NCI-H524 (cell line): ENCODE measurements around the gene CCNL2.
"Not testable (repeated sequence)": the region's sequence is repeated elsewhere in the genome, so short reads cannot be mapped to it uniquely, and the experiment has no call there.

Experiments
- DNase-seq, 2 experiments: peaks; one replicate each; lab custom pipeline; 2025; lab: John Stamatoyannopoulos, UW

The CCNL2 gene

DNA sequence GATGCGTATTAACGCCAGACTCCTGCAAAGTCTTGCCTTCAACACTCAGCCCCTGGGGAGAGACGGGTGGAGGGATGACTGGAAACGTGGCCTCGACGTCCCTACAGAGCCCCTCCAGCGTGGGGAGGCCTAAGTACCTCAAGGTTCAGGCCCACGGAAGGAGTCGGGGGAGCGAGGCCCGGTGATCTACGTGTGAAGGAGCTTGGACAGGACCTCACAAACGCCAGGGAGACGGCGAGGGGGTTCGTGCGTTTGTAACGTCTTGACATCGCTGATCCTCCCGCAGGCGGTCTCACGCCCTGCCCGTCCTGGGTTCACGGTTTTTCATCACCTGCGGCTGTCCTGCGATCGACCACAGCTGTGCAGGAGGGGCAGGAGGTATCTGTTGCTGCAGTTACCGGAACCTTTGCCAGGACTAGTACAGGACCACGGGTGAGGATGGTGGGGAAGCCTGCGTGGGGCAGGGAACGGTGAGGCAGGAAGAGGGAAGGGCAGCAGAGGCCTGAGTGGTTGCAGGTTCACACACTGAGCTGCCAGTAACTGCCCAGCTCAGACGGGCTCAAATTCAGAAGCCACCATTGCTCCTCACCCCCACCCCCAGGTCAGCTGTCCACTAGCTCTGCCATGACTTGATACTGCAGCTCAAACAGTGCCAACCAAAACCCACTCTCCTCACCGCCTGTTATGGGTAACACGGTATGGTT is 889 bp upstream of the CCNL2 start:
- no peak for DNase-seq

DNA sequence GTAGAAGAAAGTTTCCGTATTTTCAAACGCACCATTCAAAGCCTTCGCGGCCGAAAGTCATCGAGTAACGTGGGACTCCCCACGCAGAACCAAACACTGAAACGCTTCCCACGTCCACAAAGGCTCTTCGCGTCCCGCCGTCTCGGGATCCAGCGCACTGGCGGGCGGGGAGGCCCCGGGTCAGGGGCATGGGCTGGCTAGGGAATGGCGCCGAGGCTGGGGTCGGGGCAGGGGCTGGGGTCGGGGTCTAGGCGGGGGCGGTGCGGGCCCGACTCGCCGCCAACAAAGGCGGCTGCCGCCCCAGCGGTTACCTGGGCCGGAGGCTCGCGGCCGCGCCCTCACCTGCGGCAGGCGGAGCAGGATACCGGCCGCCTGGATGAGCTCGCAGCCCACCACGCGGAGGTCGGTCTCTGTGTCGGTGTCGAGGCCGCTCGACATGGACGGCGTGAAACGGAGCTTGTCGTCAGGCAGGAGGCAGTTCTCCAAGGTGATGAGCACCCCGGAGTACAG is 403 bp downstream of the CCNL2 start:
- no peak for DNase-seq

DNA sequence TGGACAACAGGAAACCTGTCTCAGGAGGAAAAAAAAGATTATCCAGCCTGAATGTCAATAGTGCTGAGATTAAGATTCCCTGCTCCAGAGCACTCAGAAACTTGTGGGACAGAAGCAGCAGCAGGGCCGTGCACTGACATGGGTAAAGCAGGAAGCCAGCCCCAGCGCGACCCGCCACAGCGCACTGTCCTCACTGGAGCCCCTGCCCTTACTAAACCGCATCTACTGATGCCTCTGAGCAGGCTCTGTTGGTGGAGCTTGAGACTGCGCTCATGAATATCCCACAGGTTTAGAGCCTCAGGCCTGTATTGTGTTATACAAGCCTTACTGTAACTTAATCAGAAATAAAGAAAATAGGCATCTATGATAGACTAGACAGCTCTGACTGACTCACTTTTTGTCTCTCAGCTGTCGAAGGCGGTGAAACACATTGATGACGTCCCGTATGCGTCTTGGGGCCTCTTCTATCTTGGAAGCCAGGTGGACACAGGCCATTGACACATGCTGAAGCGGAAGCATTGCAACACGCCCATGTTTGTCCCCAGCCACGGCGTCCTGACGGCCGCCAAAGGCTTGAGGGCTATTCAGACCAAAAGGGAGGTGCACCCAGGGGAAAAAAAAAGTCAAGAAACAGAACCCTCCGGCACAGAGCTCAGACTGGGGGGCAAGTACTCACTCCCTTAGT is 1.2 kb downstream of the CCNL2 start:
- DNase-seq, result no peak

DNA sequence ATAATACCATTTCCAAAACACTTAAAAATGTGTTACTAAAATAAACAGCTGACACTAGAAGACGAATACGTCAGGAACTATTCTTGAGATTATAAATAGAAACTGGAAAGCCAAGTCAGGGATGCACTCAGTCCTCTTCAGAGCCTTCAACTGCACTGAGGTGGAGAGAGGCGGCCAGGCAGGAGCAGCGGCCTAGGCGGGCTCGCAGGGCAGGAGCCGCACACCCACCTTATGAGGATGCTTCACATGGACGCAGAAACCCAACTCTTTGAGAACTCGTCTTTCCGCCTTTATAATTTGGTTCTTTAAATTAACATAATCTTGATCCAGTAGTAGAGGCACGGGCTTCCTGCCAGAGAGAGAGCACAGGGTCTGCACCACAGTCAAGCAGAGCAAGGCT is 4.0 kb downstream of the CCNL2 start:
- no peak for DNase-seq

DNA sequence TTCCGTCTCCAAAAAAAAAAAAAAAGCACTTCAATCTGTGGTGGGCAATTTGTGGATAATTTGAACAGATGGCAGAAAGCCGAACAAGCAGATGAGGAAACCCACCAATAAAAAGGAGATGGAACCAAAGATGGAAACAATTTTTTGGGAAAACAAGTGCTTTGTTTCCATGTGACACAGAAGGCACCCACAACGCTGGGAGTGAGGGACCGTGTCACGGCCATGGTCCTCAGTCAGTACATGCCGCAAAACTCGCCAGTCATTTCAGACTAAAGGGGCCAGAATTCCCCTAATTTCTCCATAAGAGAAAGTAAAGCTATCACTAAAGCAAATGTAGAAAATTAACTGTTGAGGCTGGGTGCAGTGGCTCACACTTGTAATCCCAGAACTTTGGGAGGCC is 5.0 kb downstream of the CCNL2 start:
- no peak for DNase-seq

DNA sequence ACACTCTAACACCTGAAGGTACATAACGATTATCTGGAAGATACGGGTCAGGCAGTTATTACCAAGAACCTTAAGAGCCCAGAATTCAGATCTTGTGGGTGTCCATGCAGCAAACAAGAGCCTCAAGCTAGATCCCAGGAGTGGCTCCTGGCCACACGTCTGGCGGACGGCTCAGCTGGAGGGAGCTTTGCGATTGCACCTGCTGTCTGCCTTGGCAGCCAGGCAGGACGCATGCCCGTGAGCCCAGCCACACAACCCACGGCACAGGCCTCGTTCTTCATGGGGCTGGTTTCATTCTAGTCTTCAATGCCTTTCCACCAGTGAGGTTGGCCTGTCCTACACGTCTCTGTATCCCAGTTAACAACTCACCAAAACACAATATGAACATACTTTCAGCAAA is 5.7 kb downstream of the CCNL2 start:
- no peak for DNase-seq

DNA sequence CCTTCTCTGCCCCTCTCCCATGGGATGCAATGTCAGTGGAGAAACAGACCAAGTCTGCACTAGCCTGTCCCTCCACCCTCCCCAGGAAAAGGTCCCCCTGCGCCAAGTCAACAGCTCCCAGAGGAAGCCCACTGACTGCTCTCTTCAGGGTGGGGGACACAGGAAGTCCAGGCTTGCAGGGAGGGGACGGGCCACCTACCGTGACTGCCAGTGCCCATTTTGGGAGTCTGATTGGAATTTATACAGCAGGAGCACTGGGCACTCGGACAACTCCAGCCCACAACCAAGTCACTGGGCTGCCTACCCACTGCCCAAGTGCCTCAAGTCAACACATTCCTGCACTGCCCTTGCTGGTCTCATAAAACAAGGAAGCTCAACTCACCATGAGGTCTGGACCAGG is 6.1 kb downstream of the CCNL2 start:
- no peak for DNase-seq

DNA sequence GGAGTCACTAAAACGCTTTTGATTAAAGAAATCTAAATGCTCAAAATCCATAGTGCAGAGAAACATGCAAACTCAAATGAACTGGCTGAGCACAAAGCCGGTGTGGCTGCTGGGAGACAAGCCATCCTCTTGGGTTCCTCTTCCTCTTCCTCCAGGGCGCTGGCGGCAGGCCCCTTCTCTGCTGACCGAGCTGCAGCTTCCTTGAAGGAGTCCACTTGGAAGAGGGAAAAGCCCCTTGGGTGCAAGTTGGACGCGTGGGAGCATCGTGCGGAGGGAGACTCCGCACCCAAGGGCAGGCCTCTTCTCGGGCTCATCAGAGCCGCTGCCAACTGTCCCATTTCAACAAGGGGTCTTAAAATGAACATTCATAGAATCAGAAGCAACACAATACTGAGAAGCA is 7.9 kb downstream of the CCNL2 start:
- no peak for DNase-seq

DNA sequence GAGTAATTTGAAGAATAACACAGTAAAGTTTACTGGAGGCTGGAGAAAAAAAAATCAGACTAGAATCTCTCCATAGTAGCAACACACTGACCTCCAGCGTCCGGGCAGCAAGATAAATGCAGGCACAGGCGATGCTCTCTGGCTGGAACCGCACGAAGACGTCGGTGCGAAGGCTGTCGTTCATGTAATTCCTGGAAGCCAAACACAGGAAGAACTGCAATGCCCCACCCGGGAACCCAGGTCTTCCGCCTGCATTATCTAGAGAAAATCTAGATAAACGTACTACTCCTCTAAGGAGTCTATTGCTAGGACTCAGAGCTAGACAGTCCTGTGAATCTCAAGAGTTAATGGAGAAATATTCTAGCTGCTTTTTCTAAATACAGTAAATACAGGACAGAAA is 8.5 kb downstream of the CCNL2 start:
- DNase-seq, result no peak

DNA sequence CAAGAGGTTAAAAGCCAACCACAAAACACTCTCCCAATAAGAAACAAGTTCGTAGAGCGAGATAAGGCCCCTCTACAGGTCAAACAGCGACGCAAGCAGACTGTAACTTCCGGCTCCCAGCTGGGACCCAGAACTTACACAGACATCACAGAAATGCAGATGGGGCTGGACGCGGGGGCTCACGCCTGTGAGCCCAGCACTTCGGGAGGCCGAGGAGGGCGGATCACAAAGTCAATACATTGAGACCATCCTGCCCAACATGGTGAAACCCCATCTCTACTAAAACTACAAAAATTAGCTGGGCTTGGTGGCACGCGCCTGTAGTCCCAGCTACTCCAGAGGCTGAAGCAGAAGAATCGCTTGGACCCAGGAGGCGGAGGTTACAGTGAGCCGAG is 11.1 kb downstream of the CCNL2 start:
- DNase-seq, result no peak

DNA sequence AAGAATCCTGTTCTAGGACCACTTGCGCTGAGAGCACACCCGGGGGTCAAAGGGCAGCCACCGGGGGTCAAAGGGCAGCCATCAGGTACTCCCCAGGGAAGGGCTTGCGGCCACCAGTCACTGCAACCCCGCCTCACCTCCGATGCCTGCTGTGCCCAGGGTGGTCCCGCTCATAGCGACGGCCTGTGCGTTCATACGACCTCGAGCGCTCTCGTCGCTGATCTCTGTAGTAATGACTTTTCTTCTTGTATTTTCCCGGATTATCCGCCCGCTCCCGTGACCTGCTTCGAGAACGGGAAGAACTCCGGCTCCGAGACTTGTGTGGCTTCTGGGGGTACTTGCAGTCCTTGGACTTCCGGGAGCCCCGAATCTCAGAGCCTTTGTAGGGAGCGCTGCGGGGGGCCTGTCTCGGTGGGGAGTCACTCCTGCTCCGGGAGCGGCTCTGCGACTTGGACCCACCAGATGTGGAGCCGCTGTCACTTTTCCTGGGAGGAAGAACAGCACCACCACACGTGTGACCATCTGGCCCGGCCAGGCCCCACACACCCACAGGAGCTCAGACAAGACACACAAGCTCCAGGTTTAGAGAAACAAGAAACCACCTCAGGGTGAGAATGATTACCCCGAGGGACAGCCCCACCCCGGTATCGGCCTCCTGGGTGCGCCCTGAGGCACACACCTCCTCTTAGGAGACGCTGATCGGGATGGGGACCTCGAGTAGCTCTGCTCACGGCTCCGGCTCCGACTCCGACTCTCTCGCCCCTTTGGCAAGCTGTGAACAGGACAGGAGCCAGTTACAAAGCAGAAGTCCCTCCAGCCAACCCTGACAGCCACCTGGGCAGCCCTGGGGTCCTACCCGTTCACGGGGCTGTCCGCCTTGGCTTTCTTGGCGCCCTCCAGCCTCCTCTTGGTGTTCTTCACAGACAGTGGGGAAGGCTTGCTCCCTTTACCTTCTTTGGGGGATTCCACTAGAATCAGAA is 11.7 kb downstream of the CCNL2 start:
- no peak for DNase-seq

DNA sequence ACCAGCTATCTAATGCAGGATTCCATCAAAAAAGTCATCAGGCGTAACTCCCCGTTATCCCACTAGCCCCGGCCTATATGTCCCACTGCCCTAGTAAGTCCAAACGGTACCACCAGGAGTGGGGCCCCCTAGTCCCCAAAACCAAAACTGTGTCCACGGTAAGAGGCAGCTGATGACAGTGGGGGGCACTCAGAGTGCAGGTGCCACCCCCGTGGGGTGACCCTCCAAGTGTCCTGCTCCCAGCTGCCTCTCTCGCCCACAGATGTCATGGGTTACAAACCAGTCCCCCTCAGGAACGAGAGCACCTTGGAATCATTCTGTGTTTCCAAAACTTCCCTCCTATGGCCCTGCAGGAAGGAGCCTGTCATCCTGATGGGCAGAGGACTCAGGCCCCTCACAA is 13.2 kb downstream of the CCNL2 start:
- no peak for DNase-seq

DNA sequence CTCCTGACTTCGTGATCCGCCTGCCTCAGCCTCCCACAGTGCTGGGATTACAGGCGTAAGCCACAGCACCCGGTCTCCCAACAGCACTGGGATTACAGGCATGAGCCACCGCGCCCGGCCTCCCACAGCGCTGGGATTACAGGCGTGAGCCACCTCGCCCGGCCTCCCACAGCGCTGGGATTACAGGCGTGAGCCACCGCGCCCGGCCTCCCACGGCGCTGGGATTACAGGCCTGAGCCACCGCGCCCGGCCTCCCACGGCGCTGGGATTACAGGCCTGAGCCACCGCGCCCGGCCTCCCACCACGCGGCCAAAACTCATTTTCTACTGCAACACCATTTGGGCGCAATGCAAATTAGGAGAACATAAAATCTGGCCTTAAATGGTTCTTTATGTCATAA is 13.8 kb downstream of the CCNL2 start:
- not testable (repeated sequence) for DNase-seq

DNA sequence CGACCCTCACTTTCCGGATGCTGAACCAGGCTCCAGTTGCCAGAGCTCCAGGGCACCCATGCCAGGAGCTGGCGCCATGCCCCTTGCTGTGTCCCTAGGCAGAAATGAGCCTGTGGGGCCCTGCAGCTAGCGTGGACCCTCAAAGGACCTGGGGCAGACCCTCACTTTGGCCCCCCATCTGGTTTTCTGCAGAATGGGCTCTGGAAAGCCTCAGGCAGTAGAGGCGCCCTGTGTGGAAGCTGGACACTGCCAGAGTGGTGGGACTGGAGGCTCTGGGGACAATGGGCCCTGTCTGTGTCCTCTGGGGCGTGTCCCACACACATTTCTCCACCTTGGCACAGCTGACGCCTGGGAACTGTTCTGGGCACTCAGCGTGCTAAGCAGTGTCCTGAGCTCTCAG is 17.8 kb downstream of the CCNL2 start:
- DNase-seq, result no peak

DNA sequence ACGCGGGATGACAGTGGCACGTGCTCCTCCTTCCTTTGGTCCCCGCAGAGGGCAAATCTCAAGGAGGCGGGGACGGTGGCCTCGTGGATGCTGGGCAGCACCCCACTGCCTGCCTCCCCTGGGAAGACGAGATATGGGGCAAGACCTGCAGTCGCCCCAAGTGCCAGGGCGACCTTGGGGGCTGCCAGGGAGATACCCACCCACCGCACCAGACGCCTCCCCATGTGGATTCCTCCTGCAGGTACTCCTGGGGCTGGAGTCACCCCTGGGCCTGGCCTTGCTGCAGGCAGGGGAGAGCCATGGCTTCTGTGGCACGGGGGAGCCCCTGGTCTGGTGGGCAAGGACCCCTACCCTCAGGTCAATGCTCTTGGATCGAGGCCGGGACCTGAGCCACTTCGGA is 18.3 kb downstream of the CCNL2 start:
- DNase-seq, result no peak

DNA sequence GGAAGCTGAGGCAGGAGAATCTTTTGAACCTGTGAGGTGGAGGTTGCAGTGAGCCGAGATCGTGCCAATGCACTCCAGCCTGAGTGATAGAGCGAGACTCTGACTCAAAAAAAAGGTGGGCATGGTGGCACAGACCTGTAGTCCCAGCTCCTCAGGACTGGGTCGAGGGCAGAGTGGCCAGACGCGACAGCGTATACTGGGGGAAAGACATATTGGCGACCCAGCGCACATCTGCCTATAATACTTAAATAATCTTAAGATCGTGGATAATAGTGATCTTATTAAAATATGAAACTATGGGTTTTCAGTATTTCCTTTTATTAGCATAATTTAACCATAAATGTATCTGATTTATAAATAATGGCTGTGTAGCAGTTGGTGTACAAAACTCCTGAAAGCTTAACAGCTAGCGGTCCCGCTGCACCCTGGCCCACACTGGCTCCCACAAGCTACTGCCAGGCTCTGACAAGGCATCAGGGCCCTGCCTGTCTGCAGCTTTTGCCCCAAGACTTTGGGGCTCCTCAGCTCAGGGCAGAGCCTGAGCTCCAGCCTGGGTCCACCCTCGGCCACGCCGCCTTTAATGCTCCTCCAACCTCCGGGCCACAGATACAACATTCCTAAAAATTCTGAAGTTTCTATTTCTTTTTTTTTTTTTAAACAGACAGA is 21.5 kb downstream of the CCNL2 start:
- no peak for DNase-seq

DNA sequence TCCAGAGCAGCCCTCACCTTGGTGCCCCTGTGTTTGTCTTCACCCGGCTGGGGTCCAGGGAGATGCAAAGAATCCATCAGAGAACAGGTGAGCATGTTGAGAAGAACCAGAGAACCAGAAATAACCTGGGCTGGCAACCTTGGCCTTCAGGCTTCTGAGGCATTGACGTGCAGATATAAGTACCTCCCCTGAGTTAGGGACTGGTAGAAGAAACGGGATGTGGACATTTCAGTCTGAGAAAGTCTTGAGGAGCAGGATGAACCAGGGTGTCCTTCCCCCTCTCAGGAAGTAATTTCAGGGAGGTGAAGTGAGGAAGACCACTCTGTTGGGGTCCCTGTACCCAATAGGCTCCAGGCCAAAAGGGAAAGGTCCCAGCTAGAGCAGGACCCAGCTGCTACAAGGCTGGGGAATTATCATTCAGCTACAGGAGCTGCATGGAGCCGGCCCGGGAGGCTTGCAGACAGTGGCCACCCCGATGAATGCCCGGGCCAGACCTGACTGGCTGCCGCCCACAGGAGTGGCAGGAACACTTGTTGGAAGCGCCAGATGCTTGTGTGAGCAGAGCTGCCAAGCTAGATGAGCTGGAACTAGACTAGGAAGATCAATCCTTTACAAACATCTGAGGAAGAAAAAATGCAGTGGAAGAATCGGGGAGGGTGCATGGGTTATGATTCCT is 22.4 kb downstream of the CCNL2 start:
- no peak for DNase-seq

DNA sequence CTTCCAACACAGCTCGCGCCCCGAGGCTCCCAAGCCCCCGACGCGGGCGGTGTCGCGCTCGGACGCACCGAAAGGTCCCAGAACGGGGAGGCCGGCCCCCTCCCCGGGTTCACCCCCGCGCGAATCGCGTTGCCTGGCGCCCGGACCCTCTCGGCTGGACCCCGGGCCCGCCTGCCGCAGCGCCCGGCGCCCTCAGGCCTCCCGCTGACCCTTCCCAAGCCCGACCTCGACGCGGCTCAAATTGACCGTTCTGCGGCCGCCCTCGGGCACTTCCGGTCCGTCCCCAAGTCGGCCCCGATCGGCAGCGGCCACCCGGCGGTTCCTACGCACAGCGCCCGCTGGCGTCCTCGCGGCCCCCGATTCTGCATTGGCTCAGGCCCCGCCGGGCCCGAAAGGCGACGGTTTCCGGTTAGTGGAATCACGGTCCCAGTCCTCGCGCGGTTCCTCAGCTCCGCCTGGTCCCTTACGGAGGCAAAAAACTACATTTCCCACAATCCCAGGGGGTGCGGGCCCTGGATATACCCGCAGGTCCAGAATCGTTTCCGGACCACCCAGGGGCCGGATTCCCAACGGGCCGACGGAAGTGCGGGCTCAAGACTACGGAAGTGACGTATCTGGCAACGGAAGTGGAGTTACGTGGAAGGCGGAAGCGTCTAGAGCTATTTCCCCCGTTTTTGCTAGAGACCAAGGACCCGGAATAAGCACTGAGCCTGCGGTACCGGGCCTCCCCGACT is 24.0 kb downstream of the CCNL2 start, which contains the start of gene AURKAIP1:
TSS of gene AURKAIP1 (minus strand) at position 279 of the 734 bp plus-strand sequence. CDS start 451 bp downstream, outside the sequence.
- DNase-seq, result peak; percentile 97 to 99

DNA sequence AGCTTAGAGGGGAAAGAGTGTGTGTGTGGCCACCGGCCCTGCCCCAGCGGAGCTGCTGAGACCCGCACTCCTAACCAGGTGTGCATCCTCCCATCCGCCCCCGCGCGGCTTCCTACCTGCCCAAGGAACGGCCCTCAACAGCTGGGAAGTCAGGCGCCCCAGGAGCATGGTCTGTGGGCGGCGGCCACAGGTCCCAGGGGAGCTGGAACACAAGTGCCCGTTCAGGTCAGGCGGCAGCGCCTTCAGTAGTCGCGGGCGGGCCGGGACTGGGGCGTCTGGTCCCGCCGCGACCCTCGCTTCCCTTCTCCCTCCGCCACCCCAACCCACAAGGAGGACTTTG is 24.6 kb downstream of the CCNL2 start:
- DNase-seq, result no peak

DNA sequence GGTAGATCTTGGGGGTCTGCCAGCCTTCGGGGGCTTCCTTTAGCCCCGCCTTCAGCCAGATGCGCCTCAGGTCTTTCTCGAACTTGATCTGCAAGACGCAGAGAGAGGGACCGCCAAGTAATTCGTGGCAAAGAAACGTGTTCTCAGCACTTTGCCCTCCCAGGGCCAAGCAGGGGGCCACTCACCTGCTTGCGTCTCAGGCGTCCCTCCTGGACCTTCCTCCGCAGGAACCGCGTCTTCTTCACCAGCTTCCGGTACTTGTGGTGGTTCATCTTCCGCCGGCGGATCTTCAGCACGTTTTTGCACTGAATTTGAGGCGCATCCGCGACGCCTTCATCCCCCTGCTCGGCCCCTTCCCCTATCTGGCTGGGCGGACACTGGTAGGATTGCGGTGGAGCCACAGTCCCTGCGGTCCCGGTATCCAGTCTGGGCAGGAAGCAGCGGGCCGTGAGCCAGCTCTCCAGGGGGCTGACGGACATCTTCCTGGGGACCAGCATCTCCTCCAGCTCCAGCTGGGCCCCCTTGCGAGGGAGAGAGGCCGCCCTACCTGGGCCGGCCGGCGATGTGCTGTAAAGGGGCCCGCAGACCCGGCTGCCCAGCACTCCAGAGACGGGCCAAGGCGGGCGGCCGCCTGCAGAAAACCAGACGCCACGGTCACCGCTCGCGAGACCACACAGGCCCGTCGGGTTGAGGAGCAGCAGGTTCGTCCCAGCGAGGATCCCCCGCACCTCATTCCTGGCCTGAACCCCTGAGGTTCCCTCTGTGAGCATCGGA is 25.1 kb downstream of the CCNL2 start:
- DNase-seq, result no peak
